HPDE6-E6E7 (cell line): ENCODE data around the gene GRK3.
"Not testable (repeated sequence)": the region's sequence is repeated elsewhere in the genome, so short reads cannot be mapped to it uniquely, and the experiment has no call there.

Source experiments
- DNase-seq: peaks from one replicate; pipeline ENCODE4 v3.0.0; 2011; ENCODE audit warnings: missing footprints; ENCODE audit errors: extremely low spot score

Gene GRK3

DNA sequence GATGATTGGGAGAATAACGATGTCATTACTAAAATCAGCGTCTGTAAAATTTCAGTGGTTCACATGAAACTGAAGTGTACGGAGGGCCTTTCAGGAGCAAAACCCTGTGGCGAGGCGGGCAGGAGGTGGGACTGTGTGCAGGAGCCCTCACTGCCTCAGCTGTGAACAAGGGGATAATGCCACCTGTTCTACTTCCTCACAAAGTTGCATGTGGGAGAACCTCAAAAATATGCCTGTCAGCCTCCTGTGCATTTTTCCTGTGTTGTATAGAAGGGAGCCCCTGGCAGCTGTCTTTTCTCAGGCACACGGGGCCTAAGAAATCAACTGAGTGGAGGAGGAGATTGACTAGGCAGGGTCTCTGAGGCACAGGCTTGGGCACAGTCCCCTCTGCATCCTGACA, 134.5 kb downstream of the GRK3 start:
- DNase-seq = no peak

- no peak for DNase-seq
Observed at GRCh38 chr22:25701056-25701780, 136.7 kb downstream of the GRK3 start.

- DNase-seq = no peak
Observed at GRCh38 chr22:25702040-25702439, 137.6 kb downstream of the GRK3 start.

DNA sequence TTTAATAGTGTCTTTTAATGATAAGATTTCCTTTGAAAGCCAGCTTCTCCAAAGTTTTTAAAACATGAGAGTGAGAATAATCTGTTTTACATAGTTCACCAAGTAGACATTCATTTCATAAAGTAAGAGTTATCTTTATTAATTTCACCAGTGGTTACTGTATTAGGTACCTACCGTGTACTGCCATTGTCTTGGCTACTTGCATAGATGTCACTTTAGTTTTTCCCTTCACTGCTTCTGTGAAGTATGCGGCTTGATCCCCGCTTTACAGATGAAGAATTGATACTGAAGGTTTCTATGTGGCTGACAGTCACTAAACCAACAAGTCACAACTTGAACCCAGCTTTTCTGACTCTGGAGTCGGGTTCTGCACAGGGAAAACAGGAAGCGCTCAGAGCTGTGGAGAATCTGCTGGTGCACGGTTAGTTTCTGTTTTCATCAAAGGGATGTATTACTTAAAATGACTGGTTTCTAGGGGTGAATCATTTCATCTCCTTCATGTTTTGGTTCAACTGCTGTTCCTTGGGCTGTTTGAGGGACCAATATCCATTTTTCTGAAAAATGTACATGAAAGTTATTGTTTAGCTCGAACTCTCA, 138.2 kb downstream of the GRK3 start:
- DNase-seq = peak; percentile 26

DNA sequence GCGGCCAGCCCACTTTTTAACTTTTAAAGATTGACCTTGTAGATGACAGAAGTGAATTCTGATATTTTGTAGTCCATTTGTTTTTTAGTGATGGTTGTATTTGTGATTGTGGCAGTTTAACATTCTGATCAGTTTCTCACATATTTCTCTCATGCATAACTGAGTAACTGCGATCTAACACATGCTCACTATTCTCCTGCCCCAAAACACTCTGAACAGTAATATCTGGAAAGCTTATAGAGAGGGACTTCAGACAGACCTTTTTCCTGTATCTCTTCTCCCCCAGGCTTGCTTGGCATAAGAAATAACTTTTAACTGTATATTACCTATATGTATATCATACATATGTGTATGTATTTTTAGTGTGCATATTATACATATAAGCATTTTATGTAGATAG, 140.2 kb downstream of the GRK3 start:
- DNase-seq = no peak

DNA sequence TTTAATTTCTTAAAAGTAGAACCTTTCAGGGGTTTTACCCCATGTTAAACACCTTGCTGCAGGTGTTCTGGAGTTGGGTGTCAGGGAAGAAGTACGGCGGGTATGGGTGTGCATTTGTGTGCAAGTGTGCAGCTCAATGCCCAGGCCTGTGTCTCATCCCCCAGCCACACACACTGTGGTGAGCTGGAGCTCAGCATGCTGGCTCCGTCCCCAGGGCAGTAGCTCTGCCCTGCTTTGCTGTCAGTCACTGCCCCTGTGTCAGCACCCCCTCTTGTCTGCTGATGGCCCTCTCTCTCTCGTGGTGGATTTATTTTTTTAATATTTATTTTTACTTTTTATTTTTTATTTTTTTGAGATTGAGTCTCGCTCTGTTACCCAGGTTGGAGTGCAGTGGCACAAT, 141.7 kb downstream of the GRK3 start:
- DNase-seq = no peak

- not testable (repeated sequence) for DNase-seq
Observed at GRCh38 chr22:25708430-25708829, 144.0 kb downstream of the GRK3 start.

- DNase-seq = no peak
Observed at GRCh38 chr22:25709758-25710157, 145.3 kb downstream of the GRK3 start.

- no peak for DNase-seq
Observed at GRCh38 chr22:25710501-25710900, 146.0 kb downstream of the GRK3 start.

DNA sequence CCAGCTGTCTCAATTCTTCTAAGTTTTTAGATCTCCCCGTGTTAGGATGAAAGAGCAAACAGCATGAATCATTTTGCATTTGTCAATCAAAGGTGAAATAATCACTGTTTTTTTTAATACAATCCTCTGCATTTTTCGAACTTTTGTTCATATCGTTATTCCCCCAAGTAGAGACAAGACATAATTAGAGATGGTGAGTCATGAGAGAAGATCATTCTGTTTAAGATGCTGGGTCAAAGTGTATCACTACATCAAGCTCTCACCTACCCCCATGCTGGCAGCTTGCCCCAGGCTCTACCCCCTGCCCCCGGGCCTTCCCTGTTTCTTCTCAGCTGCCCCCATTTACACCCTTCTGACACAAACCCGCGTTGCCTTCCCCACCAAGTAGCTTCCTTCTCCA, 147.0 kb downstream of the GRK3 start:
- DNase-seq = no peak

DNA sequence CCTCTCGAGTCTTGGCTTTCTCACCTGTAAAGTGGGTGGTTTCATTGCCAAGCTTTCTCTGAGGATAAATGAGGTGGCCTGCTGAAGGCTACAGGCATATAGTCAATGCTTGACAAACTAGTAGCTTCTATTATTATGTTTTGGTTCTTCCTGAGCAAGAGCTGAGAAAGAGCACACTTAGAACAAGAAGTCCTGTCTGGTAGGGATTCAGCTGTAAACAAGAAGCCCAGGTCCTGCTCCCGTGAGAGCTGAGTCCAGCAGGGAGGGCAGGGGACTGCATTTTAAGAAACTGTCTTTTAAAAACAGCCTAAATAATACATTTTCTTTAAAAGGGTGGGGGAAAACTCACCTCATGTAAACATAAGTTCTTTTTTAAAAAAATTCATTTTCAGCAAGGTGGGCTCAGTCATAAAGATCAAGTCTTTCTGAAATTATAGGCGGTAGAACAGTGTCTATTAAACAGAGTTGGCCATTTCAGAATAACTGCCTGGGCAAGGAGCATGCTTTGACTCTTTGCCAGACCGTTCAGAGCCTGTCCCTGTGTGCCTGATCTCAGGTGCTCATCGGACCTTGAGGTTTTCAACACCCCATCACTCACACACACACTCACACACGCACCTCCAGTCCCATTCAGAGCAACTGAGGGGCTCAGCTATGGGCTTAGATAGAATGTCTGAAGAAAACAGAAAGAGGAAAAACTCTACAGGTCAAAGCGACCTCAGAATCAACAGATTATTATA, 148.4 kb downstream of the GRK3 start:
- no peak for DNase-seq

- no peak for DNase-seq
Observed at GRCh38 chr22:25714070-25714469, 149.6 kb downstream of the GRK3 start.

DNA sequence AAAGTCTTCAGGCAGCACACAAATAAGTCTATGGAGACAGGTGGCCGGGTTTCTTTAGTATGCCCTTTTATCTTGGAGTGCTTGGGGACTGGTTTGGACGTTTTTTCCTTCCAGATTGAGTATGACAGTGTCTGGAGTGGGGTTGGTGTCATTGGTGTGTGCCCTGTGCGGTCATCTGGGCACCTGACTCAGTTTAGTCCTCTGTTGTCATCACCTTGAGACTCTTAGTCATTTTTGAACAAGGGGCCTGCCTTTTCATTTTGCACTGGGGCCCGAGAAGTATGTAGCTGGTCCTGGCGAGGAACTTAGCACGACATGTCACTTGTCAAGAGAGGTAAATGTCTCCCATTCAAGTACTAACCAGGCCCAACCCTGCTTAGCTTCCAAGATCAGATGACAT, 150.3 kb downstream of the GRK3 start:
- DNase-seq = no peak

- DNase-seq = no peak
Observed at GRCh38 chr22:25716637-25717036, 152.2 kb downstream of the GRK3 start.

GRCh38 chr22:25718135-25718840, 153.8 kb downstream of the GRK3 start:
- no peak for DNase-seq

DNA sequence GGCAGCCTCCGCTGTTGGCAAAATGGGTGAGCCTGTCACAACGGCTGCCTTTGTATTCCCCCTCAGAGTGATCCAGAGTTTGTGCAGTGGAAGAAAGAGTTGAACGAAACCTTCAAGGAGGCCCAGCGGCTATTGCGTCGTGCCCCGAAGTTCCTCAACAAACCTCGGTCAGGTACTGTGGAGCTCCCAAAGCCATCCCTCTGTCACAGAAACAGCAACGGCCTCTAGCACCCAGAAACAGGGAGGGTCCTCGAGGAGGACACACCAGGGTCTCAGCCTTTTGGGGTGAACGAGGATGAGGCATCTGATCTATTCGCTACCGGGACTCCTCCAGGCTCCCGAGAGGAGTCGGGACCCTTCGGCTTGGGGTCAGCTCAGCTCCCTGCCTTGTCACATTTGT, 157.7 kb downstream of the GRK3 start:
- no peak for DNase-seq

DNA sequence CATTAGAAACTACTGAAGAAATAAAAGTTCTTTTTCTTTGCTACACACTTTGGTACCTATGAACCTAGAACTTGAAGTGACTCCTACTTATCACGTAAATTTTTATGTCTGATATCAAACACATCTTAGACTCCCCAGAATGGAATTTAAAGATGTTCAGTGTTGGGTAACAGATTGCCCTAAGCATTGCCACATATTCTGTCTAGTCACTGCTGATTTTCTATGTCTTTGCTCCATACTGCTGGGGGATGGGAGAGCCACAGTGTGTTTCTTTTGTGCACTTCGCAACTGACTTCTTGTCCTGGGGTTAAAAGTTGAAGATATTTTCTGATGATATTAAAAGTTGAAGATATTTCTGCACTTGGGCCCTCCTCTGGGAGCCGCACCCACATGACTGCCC, 158.2 kb downstream of the GRK3 start:
- DNase-seq = no peak

DNA sequence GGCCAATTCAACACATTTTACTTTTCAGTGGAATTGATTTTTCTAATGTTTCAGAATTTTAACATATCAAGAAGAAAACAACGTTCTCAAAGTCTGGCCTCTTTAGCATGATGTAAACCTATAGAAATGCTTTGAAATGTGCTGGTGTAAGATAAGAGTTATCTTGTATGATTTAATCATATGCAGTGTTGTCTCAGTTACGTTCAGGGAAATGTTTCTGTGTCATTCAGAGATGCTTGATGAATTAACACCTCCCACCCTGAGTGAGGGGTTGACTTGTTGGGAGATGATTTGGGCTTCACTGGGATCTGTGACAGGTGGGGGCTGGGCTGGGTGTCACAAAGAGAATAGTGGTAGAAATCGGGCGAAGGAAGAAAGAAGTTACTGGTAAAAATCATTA, 161.8 kb downstream of the GRK3 start:
- DNase-seq = no peak

DNA sequence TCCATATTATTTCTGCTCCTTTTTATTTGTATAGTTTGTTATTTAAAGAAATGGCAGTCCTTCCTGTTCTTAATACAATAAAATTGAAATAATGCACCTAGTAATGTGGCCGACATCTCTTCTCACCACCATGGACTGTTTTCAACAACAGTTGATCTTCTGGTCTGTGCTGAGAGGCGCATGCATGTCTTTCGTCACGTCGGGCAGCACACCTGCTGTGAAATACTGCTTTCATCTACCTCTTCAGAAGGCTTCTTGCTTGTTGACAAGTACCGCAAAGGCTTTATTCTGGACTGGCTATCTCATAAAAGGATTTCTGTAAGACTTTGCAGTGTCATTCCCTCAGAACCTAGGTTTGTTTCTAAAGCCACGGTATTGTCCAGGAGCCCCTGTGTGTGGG, 163.6 kb downstream of the GRK3 start:
- DNase-seq = no peak

GRCh38 chr22:25729016-25729995, 164.8 kb downstream of the GRK3 start:
- no peak for DNase-seq

- no peak for DNase-seq
Observed at GRCh38 chr22:25735650-25736049, 171.2 kb downstream of the GRK3 start.
